Mucosa of stomach (tissue), 1 donor: ENCODE data around the gene MTSS2.

Experiments used
- H3K27me3 ChIP-seq: one replicate; pipeline ENCODE4 v1.7.0; 2013; ENCODE audit warnings: mild to moderate bottlenecking, low read length; ENCODE audit not compliant: control insufficient read depth, insufficient read depth
- H3K36me3 ChIP-seq: one replicate; pipeline ENCODE4 v1.7.0; 2013; ENCODE audit warnings: low read length; ENCODE audit not compliant: control insufficient read depth, insufficient read depth
- H3K4me1 ChIP-seq: one replicate; pipeline ENCODE4 v1.7.0; 2013; ENCODE audit warnings: mild to moderate bottlenecking, low read length; ENCODE audit not compliant: control insufficient read depth, insufficient read depth
- H3K4me3 ChIP-seq: one replicate; pipeline ENCODE4 v1.7.0; 2013; ENCODE audit warnings: low read length
- H3K9ac ChIP-seq: one replicate; pipeline ENCODE4 v1.7.0; 2013; ENCODE audit warnings: mild to moderate bottlenecking, low read length, moderate library complexity
- H3K9me3 ChIP-seq: one replicate; pipeline ENCODE4 v1.7.0; 2013; ENCODE audit warnings: mild to moderate bottlenecking, low read length, moderate library complexity; ENCODE audit not compliant: control insufficient read depth
- donor health status: Pancreatic carcinoma.

Gene MTSS2

GRCh38 chr16:70686376-70687101, 686 bp upstream of the MTSS2 start:
- Histone ChIP-seq H3K4me3 (no peak overlapping the region), H3K9me3 (no peaks in the 10 kb centered on the region), H3K36me3 (no peaks in the 10 kb centered on the region), H3K4me1 (peaks cover 68% of the 10 kb centered on the region), H3K27me3 (peaks cover 4% of the 10 kb centered on the region), H3K9ac (peak overlapping the region; percentile 53)

- H3K9me3 ChIP-seq: no peaks in the 10 kb centered on the region
- H3K4me3 ChIP-seq: no peak overlapping the region
- peaks cover 61% of the 10 kb centered on the region for H3K4me1 ChIP-seq
- peaks cover 4% of the 10 kb centered on the region for H3K27me3 ChIP-seq
- no peaks in the 10 kb centered on the region for H3K36me3 ChIP-seq
- H3K9ac ChIP-seq: peak overlapping the region; percentile 66
Observed at GRCh38 chr16:70685061-70685937, 554 bp downstream of the MTSS2 start.

- no peaks in the 10 kb centered on the region for H3K36me3 ChIP-seq
- peaks cover 52% of the 10 kb centered on the region for H3K4me1 ChIP-seq
- H3K9me3 ChIP-seq: no peaks in the 10 kb centered on the region
- H3K4me3 ChIP-seq: no peak overlapping the region
- peaks cover 4% of the 10 kb centered on the region for H3K27me3 ChIP-seq
- peak overlapping the region; percentile 66 for H3K9ac ChIP-seq
Observed at GRCh38 chr16:70684146-70685060, 1.4 kb downstream of the MTSS2 start.

- peaks cover 42% of the 10 kb centered on the region for H3K4me1 ChIP-seq
- no peaks in the 10 kb centered on the region for H3K9me3 ChIP-seq
- peaks cover 4% of the 10 kb centered on the region for H3K27me3 ChIP-seq
- H3K4me3 ChIP-seq: no peak overlapping the region
- no peaks in the 10 kb centered on the region for H3K36me3 ChIP-seq
- H3K9ac ChIP-seq: peak overlapping the region; percentile 66
Observed at GRCh38 chr16:70683146-70683944, 2.5 kb downstream of the MTSS2 start.

- Histone ChIP-seq H3K27me3 (peaks cover 4% of the 10 kb centered on the region), H3K4me1 (peaks cover 42% of the 10 kb centered on the region), H3K9me3 (no peaks in the 10 kb centered on the region), H3K4me3 (no peak overlapping the region), H3K9ac (peak overlapping the region; percentile 31), H3K36me3 (no peaks in the 10 kb centered on the region)
Observed at GRCh38 chr16:70682239-70683145, 3.4 kb downstream of the MTSS2 start.

GRCh38 chr16:70681382-70682238, 4.2 kb downstream of the MTSS2 start:
- Histone ChIP-seq H3K4me3 (no peak overlapping the region), H3K36me3 (no peaks in the 10 kb centered on the region), H3K4me1 (peaks cover 35% of the 10 kb centered on the region), H3K9me3 (no peaks in the 10 kb centered on the region), H3K9ac (peak overlapping the region; percentile 31), H3K27me3 (peaks cover 4% of the 10 kb centered on the region)

GRCh38 chr16:70680495-70681381, 5.1 kb downstream of the MTSS2 start:
- Histone ChIP-seq H3K9me3 (no peaks in the 10 kb centered on the region), H3K36me3 (no peaks in the 10 kb centered on the region), H3K27me3 (peaks cover 4% of the 10 kb centered on the region), H3K4me1 (peaks cover 30% of the 10 kb centered on the region), H3K9ac (no peak overlapping the region), H3K4me3 (no peak overlapping the region)

- H3K36me3 ChIP-seq: no peaks in the 10 kb centered on the region
- H3K9ac ChIP-seq: no peak overlapping the region
- H3K4me1 ChIP-seq: peaks cover 29% of the 10 kb centered on the region
- H3K27me3 ChIP-seq: peaks cover 3% of the 10 kb centered on the region
- no peak overlapping the region for H3K4me3 ChIP-seq
- H3K9me3 ChIP-seq: no peaks in the 10 kb centered on the region
Observed at GRCh38 chr16:70679671-70680494, 6.0 kb downstream of the MTSS2 start.
